CD4-positive, alpha-beta T cell (primary cell): ENCODE measurements around the gene PTPRN2. TPM values are rescaled to one million over a fixed set of nuclear protein-coding genes. Genes with fewer than 3 reads are reported as not detected.

Source experiments
- ATAC-seq: fragments of 200-7000 bp; cut with Tn5 transposase; one replicate; pipeline ENCODE4 v1.10.0; 2022; ENCODE audit warnings: mild to moderate bottlenecking; ENCODE audit not compliant: poor library complexity
- CTCF ChIA-PET: fragments of 350-600 bp; sonication (Branson Sonifier 250); formaldehyde crosslinking; loops from one replicate; lab custom pipeline; 2021; ENCODE audit warnings: antibody characterized with exemption, inconsistent platforms; lab: Charles Lee
- POLR2A ChIA-PET: fragments of 350-600 bp; sonication (Branson Sonifier 250); formaldehyde crosslinking; loops from one replicate; lab custom pipeline; 2021; ENCODE audit warnings: antibody characterized with exemption, inconsistent platforms; lab: Charles Lee
- DNase-seq, 14 experiments: peaks; one replicate each; pipeline ENCODE4 v3.0.0-alpha.2; 2013 to 2020; ENCODE audit warnings: mixed read lengths in 2 of 14
- H3K27ac ChIP-seq, 2 donors: one replicate each; pipeline versions ENCODE4 v1.5.1 to v1.7.0; 2013; ENCODE audit warnings: low read length in 2 of 2, low read depth in 1 of 2, mild to moderate bottlenecking in 1 of 2
- H3K27me3 ChIP-seq, 2 experiments: 1 replicate in 1 of 2; 2 replicates in 1 of 2; pipeline versions ENCODE4 v1.6.1 to v1.7.0; 2013; ENCODE audit warnings: low read length in 2 of 2, control low read depth in 1 of 2, mild to moderate bottlenecking in 1 of 2, moderate library complexity in 1 of 2; ENCODE audit not compliant: insufficient read depth in 2 of 2, control insufficient read depth in 1 of 2
- H3K36me3 ChIP-seq: one replicate; pipeline ENCODE4 v1.6.1; 2013; ENCODE audit warnings: low read length, control low read depth; ENCODE audit not compliant: insufficient read depth
- H3K4me1 ChIP-seq: one replicate; pipeline ENCODE4 v1.6.1; 2013; ENCODE audit warnings: low read length, control low read depth; ENCODE audit not compliant: insufficient read depth
- H3K4me3 ChIP-seq: one replicate; pipeline ENCODE4 v1.5.1; 2013; ENCODE audit warnings: mild to moderate bottlenecking, low read length, moderate library complexity
- H3K9me3 ChIP-seq, 2 experiments: 1 replicate in 1 of 2; 2 replicates in 1 of 2; pipeline versions ENCODE4 v1.6.1 to v1.7.0; 2013; ENCODE audit warnings: low read length in 2 of 2, mild to moderate bottlenecking in 2 of 2, control low read depth in 1 of 2, moderate library complexity in 1 of 2; ENCODE audit not compliant: control insufficient read depth in 1 of 2, insufficient read depth in 1 of 2
- H3K27ac Mint-ChIP-seq: one replicate; pipeline ENCODE4 v1.8.0; 2020; ENCODE audit warnings: mixed read lengths
- H3K27me3 Mint-ChIP-seq: one replicate; pipeline ENCODE4 v1.8.0; 2021; ENCODE audit warnings: mixed read lengths
- H3K36me3 Mint-ChIP-seq: one replicate; pipeline ENCODE4 v1.8.0; 2021; ENCODE audit warnings: low read depth, mixed read lengths
- H3K4me1 Mint-ChIP-seq: one replicate; pipeline ENCODE4 v1.8.0; 2021; ENCODE audit warnings: low read depth, mixed read lengths
- H3K4me3 Mint-ChIP-seq: one replicate; pipeline ENCODE4 v1.8.0; 2020; ENCODE audit warnings: mild to moderate bottlenecking, mixed read lengths
- H3K9me3 Mint-ChIP-seq: one replicate; pipeline ENCODE4 v1.8.0; 2020; ENCODE audit warnings: mixed read lengths
- CTCF ChIP-seq: fragments of 200-600 bp; IDR thresholded peaks from one replicate; pipeline ENCODE4 v1.8.0; 2022; ENCODE audit warnings: antibody characterized with exemption, mild to moderate bottlenecking
- intact Hi-C, 2 experiments: fragments of 100-400 bp; cut with DNase I in 1 of 2; cut with micrococcal nuclease in 1 of 2; formaldehyde crosslinking; loops; one replicate each; pipeline versions ENCODE4 v1.15.1 to v1.9.0; 2023 to 2025; cut with DNase I, micrococcal nuclease
- total RNA-seq, 174 experiments: library from RNA in 2 of 174; stranded (reverse) in 2 of 174; gene quantifications; one replicate each; pipeline ENCODE4 v1.2.3 and lab custom pipeline; 2021 to 2026

The PTPRN2 gene
- total RNA-seq, 2 experiments from 2014 or later: 0.34 to 0.44 TPM

DNA sequence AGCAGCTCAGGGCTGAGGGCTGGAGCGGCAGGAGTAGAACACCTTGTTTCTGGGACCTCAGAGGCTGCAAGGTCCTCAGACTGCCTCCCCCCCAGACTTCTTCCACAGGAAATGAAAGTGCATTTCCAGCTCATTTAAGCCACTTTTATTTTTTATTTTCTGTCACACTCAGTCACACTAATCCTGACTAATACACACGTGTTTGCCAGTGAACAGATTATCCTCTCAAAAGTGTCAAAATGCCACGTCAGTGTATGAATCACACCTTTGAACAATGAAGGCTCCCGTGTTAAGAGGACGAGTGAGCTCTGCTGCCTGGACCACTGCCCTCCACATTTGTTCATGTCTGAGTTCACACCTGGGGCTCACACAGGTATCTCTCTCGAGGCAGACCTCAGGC is 762.3 kb downstream of the PTPRN2 start:
- Histone ChIP-seq H3K27me3 (no peaks in the 10 kb centered on the region), H3K9me3 (no peaks in the 10 kb centered on the region), H3K4me3 (no peak overlapping the region), H3K36me3 (no peaks in the 10 kb centered on the region), H3K4me1 (peaks cover 39% of the 10 kb centered on the region), H3K27ac (no peak overlapping the region)
- ChIA-PET POLR2A (interaction anchor here (0.6 to 1.0 kb wide), 3 partner anchors 26 to 213 kb away, joined by 3 to 4 read pairs (median 3); no protein-coding TSS in a partner anchor), CTCF (no interaction called here)
- Mint-ChIP-seq H3K27ac (peak overlapping the region; percentile 69), H3K36me3 (no peaks in the 10 kb centered on the region), H3K4me1 (peaks cover 36% of the 10 kb centered on the region), H3K9me3 (no peaks in the 10 kb centered on the region), H3K4me3 (no peak overlapping the region), H3K27me3 (no peaks in the 10 kb centered on the region)
- no peak for ATAC-seq
- DNase-seq: peak in 1 of 14 experiments; percentile 12
- intact Hi-C loops: no loop called here
- no peak for TF ChIP-seq CTCF

GRCh38 chr7:157824819-157825121 is 762.9 kb downstream of the PTPRN2 start:
- ChIA-PET CTCF (no interaction called here), POLR2A (interaction anchor here (0.7 to 1.0 kb wide), 2 partner anchors 27 to 212 kb away, joined by 3 to 4 read pairs; no protein-coding TSS in a partner anchor)

GRCh38 chr7:157824011-157824818 is 763.4 kb downstream of the PTPRN2 start:
- Histone ChIP-seq H3K4me1 (peaks cover 39% of the 10 kb centered on the region), H3K27me3 (no peaks in the 10 kb centered on the region), H3K4me3 (no peak overlapping the region), H3K9me3 (peaks cover 0 to under 1% of the 10 kb centered on the region in 2 experiments), H3K36me3 (no peaks in the 10 kb centered on the region), H3K27ac (no peak overlapping the region)
- Mint-ChIP-seq H3K4me3 (no peak overlapping the region), H3K27me3 (no peaks in the 10 kb centered on the region), H3K4me1 (peaks cover 36% of the 10 kb centered on the region), H3K27ac (no peak overlapping the region), H3K36me3 (no peaks in the 10 kb centered on the region), H3K9me3 (no peaks in the 10 kb centered on the region)
- intact Hi-C loops: no loop called here
- ChIA-PET CTCF (no interaction called here), POLR2A (interaction anchor here (1.4 kb wide), 1 partner anchor 48 kb away, joined by 3 read pairs; no protein-coding TSS in a partner anchor)
- no peak for TF ChIP-seq CTCF
- DNase-seq (no peak), ATAC-seq (no peak)

More at GRCh38 chr7:157824819-157825121, 762.9 kb downstream of the PTPRN2 start:
- H3K36me3 ChIP-seq: no peaks in the 10 kb centered on the region
- no peak overlapping the region for H3K4me3 ChIP-seq
- no peaks in the 10 kb centered on the region for H3K9me3 Mint-ChIP-seq
- no peak for TF ChIP-seq CTCF
- H3K9me3 ChIP-seq: no peaks in the 10 kb centered on the region
- no peaks in the 10 kb centered on the region for H3K36me3 Mint-ChIP-seq
- ATAC-seq (no peak), DNase-seq (no peak)
- no peak overlapping the region for H3K27ac ChIP-seq
- peaks cover 39% of the 10 kb centered on the region for H3K4me1 ChIP-seq
- H3K4me3 Mint-ChIP-seq: no peak overlapping the region
- H3K27me3 Mint-ChIP-seq: no peaks in the 10 kb centered on the region
- H3K27me3 ChIP-seq: no peaks in the 10 kb centered on the region
- intact Hi-C loops: no loop called here
- H3K27ac Mint-ChIP-seq: no peak overlapping the region
- peaks cover 36% of the 10 kb centered on the region for H3K4me1 Mint-ChIP-seq
